Measurements from ENCODE around the gene TMEM254.

GRCh38 chr10:80051993-80052392 lies 26.5 kb upstream of the TMEM254 start:
- no peak for TF ChIP-seq CTCF (conservative IDR thresholded peaks at IDR 0.05; ENCODE audit: low read depth, low read length)
- TF ChIP-seq MXI1 (IDR thresholded peaks at IDR 0.05; ENCODE audit: borderline replicate concordance, low read depth, low read length): no peak
- TF ChIP-seq SMC3 (IDR thresholded peaks at IDR 0.05; ENCODE audit: low read depth, low read length): no peak
- TF ChIP-seq ELK1 (IDR thresholded peaks at IDR 0.05; ENCODE audit: borderline replicate concordance, low read depth, low read length): no peak
- TF ChIP-seq POLR2A (IDR thresholded peaks at IDR 0.05; ENCODE audit: low read depth, low read length): no peak
- TF ChIP-seq CHD1 (IDR thresholded peaks at IDR 0.05; ENCODE audit: low read depth, low read length): no peak
- no peak for TF ChIP-seq USF2 (IDR thresholded peaks at IDR 0.05; ENCODE audit: low read depth, low read length)
- TF ChIP-seq RCOR1 (IDR thresholded peaks at IDR 0.05; ENCODE audit: insufficient replicate concordance, low read length): no peak
- no peak for TF ChIP-seq CEBPB (IDR thresholded peaks at IDR 0.05; ENCODE audit: low read depth, low read length)
- no peak for TF ChIP-seq FOS (IDR thresholded peaks at IDR 0.05; ENCODE audit: low read depth, low read length)
- no peak for TF ChIP-seq MAFK (IDR thresholded peaks at IDR 0.05; ENCODE audit: low read depth, low read length)
- no peak for TF ChIP-seq RAD21 (IDR thresholded peaks at IDR 0.05; ENCODE audit: low read length)
- no peak for TF ChIP-seq RFX5 (IDR thresholded peaks at IDR 0.05; ENCODE audit: low read depth, low read length)
- no peak for TF ChIP-seq BHLHE40 (IDR thresholded peaks at IDR 0.05; ENCODE audit: low read depth, low read length)
